ENCODE results near the gene SNRK. TPM values are rescaled to one million over a fixed set of nuclear protein-coding genes. Genes with fewer than 3 reads are reported as not detected.

SNRK gene
- total RNA-seq, 1 experiment from 2014 or later, result 12.7 TPM

DNA sequence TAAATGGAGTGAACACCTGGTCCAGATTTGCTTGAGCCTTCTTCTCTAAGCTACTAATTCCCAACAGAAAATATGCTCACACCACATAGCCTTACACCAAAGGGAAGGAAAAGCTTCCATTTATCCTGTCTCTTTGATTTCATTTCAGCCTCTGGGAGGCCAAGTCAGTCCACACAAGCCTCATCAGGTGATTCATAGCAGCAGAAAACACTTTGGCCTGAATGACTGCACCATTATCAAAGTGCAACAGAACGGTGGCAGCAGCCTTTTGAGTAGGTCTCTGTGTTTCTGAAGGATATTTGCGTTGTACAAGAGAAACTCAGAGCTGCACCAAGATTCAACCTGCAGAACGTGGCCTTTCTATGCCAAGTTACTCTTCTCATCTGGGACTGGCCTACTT is 46.6 kb upstream of the SNRK start:
- no peaks in the 10 kb centered on the region for H3K27me3 ChIP-seq (ENCODE audit: insufficient read depth, low read length)
- no peak for ATAC-seq
- H4K20me1 ChIP-seq (ENCODE audit: insufficient read depth), result no peaks in the 10 kb centered on the region
- no peak for DNase-seq (ENCODE audit: low read depth, low spot score)
- H3K36me3 ChIP-seq (ENCODE audit: control insufficient read depth in 1 of 2, insufficient read depth in 2 of 2, low read length in 2 of 2), result no peaks in the 10 kb centered on the region
- H2AFZ ChIP-seq (ENCODE audit: low read depth, low read length, poor library complexity, severe bottlenecking), result no peak overlapping the region
- no peak overlapping the region for H3K9ac ChIP-seq (ENCODE audit: low read length)
- H3K9me3 ChIP-seq (ENCODE audit: control insufficient read depth in 1 of 2, insufficient read depth in 1 of 2, low read depth in 1 of 2, low read length in 2 of 2), result no peaks in the 10 kb centered on the region
- H3K79me2 ChIP-seq (ENCODE audit: insufficient read depth, low read length), result no peaks in the 10 kb centered on the region
- no peak overlapping the region for H3K4me3 ChIP-seq (replicated peaks in 1 of 2; ENCODE audit: low read depth in 1 of 2, low read length in 2 of 2)
- BruUV-seq (replicated peaks), result no TSS peak
- CTCF ChIA-PET, result no interaction called here
- no peak for TF ChIP-seq SP1 (IDR thresholded peaks at IDR 0.05; ENCODE audit: low read depth)
- no peak for TF ChIP-seq SRF (IDR thresholded peaks at IDR 0.05; ENCODE audit: low read depth)
- no peak for TF ChIP-seq POLR2AphosphoS5 (IDR thresholded peaks at IDR 0.05; ENCODE audit: low read depth, low read length)
- TF ChIP-seq EGR1 (IDR thresholded peaks at IDR 0.05; ENCODE audit: low read depth), result no peak
- TF ChIP-seq TCF7L2 (IDR thresholded peaks at IDR 0.05; ENCODE audit: borderline replicate concordance, extremely low read depth, insufficient read depth, insufficient read length), result no peak
- TF ChIP-seq, protein P1, sequence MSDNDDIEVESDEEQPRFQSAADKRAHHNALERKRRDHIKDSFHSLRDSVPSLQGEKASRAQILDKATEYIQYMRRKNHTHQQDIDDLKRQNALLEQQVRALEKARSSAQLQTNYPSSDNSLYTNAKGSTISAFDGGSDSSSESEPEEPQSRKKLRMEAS (IDR thresholded peaks at IDR 0.05), result no peak
- no peak for TF ChIP-seq ZNF274 (IDR thresholded peaks at IDR 0.05; ENCODE audit: low read depth, low read length)
- no peak for TF ChIP-seq JUND (IDR thresholded peaks at IDR 0.05)
- TF ChIP-seq, protein P2, sequence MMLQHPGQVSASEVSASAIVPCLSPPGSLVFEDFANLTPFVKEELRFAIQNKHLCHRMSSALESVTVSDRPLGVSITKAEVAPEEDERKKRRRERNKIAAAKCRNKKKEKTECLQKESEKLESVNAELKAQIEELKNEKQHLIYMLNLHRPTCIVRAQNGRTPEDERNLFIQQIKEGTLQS (IDR thresholded peaks at IDR 0.05), result no peak
- no peaks in the 10 kb centered on the region for H3K9me2 ChIP-seq (ENCODE audit: insufficient read depth)
- RAD21 ChIA-PET (ENCODE audit: low non-redundant PET in 1 of 2, low total read pairs in 2 of 2, uncharacterized antibody in 2 of 2, unreplicated experiment in 2 of 2), result no interaction called here
- intact Hi-C loops (cut with micrococcal nuclease), result no loop called here
- H3K4me2 ChIP-seq (ENCODE audit: low read length), result no peak overlapping the region
- POLR2A ChIA-PET, result no interaction called here
- no peak overlapping the region for H3K27ac ChIP-seq (ENCODE audit: low read depth, low read length)
- H3K4me1 ChIP-seq (ENCODE audit: control insufficient read depth in 1 of 2, insufficient read depth in 2 of 2, low read length in 2 of 2), result no peaks in the 10 kb centered on the region

DNA sequence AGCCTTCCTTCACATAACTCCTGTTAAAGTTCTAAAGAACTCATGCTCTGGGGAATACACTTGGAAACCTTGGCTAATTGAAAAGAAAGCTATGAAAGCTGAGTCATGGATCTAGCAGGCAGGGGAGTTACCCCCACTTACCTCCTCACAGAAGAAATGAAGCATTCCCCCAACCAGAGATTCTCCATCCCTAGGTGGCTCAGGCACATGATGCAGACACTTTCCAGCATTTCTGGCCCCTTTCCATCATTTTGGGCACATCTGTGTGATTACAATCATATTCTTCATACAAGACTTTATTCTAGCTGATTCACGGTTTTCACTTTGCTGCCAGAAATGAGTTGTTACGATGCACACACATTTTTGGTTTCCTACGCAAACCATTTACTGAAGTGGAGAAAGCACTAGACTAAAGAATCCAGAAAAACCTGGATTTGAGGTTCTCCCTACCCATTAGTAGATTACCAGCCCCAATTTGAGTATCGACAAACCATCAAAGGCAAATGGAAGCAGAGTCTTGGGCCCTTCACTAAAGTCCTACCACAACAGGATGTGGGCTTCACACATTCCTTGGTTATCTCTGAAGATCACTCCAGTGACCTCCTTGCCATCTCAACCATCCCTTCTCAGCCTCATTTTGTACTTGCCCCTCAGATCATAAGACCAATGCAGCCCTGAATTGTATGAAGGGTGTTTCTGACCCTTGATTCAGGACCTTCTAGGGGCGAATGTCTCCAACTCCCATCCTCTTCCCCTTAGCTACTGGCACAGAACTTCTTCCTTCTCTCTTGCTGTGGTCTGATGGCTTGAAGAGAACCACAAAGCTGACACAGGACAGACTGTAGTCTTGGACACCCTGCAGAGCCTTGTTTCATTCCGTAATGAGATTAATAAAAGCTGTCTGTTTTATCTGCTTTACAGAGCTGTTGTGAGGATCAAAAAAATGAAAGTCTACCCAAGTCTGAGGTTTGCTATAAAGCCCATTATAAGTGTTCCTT is 42.5 kb upstream of the SNRK start:
- ChIA-PET RAD21 (ENCODE audit: low non-redundant PET in 1 of 2, low total read pairs in 2 of 2, uncharacterized antibody in 2 of 2, unreplicated experiment in 2 of 2) (no interaction called here), POLR2A (no interaction called here), CTCF (no interaction called here)
- intact Hi-C loops (cut with micrococcal nuclease), result no loop called here
- ATAC-seq, result no peak
- Histone ChIP-seq H3K79me2 (ENCODE audit: insufficient read depth, low read length) (no peaks in the 10 kb centered on the region), H3K36me3 (ENCODE audit: control insufficient read depth in 1 of 2, insufficient read depth in 2 of 2, low read length in 2 of 2) (no peaks in the 10 kb centered on the region), H3K4me3 (replicated peaks in 1 of 2; ENCODE audit: low read depth in 1 of 2, low read length in 2 of 2) (no peak overlapping the region), H3K4me2 (ENCODE audit: low read length) (no peak overlapping the region), H3K4me1 (ENCODE audit: control insufficient read depth in 1 of 2, insufficient read depth in 2 of 2, low read length in 2 of 2) (no peaks in the 10 kb centered on the region), H3K27me3 (ENCODE audit: insufficient read depth, low read length) (peaks cover 9% of the 10 kb centered on the region; the same call in 1 of the 2 replicates), H3K9ac (ENCODE audit: low read length) (no peak overlapping the region), H2AFZ (ENCODE audit: low read depth, low read length, poor library complexity, severe bottlenecking) (no peak overlapping the region), H3K27ac (ENCODE audit: low read depth, low read length) (no peak overlapping the region), H3K9me2 (ENCODE audit: insufficient read depth) (no peaks in the 10 kb centered on the region), H4K20me1 (ENCODE audit: insufficient read depth) (no peaks in the 10 kb centered on the region), H3K9me3 (ENCODE audit: control insufficient read depth in 1 of 2, insufficient read depth in 1 of 2, low read depth in 1 of 2, low read length in 2 of 2) (no peaks in the 10 kb centered on the region)
- no TSS peak for BruUV-seq (replicated peaks)
- no peak for DNase-seq (ENCODE audit: low read depth, low spot score)
- TF ChIP-seq CEBPB (IDR thresholded peaks at IDR 0.05; ENCODE audit: low read depth), result no peak
- TF ChIP-seq, protein P3, sequence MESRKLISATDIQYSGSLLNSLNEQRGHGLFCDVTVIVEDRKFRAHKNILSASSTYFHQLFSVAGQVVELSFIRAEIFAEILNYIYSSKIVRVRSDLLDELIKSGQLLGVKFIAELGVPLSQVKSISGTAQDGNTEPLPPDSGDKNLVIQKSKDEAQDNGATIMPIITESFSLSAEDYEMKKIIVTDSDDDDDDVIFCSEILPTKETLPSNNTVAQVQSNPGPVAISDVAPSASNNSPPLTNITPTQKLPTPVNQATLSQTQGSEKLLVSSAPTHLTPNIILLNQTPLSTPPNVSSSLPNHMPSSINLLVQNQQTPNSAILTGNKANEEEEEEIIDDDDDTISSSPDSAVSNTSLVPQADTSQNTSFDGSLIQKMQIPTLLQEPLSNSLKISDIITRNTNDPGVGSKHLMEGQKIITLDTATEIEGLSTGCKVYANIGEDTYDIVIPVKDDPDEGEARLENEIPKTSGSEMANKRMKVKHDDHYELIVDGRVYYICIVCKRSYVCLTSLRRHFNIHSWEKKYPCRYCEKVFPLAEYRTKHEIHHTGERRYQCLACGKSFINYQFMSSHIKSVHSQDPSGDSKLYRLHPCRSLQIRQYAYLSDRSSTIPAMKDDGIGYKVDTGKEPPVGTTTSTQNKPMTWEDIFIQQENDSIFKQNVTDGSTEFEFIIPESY (IDR thresholded peaks at IDR 0.05; ENCODE audit: extremely low read depth, insufficient replicate concordance, low read length), result no peak
- no peak for TF ChIP-seq EGR1 (IDR thresholded peaks at IDR 0.05; ENCODE audit: low read depth)
- TF ChIP-seq ZNF274 (IDR thresholded peaks at IDR 0.05; ENCODE audit: low read depth, low read length), result no peak
- no peak for TF ChIP-seq ZFX (IDR thresholded peaks at IDR 0.05)
- no peak for TF ChIP-seq POLR2A (IDR thresholded peaks at IDR 0.05; ENCODE audit: borderline replicate concordance, extremely low read depth, insufficient read depth, insufficient read length)
- TF ChIP-seq CBX3 (IDR thresholded peaks at IDR 0.05; ENCODE audit: low read depth), result no peak
- TF ChIP-seq, protein P4, sequence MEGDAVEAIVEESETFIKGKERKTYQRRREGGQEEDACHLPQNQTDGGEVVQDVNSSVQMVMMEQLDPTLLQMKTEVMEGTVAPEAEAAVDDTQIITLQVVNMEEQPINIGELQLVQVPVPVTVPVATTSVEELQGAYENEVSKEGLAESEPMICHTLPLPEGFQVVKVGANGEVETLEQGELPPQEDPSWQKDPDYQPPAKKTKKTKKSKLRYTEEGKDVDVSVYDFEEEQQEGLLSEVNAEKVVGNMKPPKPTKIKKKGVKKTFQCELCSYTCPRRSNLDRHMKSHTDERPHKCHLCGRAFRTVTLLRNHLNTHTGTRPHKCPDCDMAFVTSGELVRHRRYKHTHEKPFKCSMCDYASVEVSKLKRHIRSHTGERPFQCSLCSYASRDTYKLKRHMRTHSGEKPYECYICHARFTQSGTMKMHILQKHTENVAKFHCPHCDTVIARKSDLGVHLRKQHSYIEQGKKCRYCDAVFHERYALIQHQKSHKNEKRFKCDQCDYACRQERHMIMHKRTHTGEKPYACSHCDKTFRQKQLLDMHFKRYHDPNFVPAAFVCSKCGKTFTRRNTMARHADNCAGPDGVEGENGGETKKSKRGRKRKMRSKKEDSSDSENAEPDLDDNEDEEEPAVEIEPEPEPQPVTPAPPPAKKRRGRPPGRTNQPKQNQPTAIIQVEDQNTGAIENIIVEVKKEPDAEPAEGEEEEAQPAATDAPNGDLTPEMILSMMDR (IDR thresholded peaks at IDR 0.05 in 2 of 3, conservative IDR thresholded peaks at IDR 0.05 in 1 of 3; ENCODE audit: borderline replicate concordance in 1 of 3, insufficient read depth in 1 of 3, low read depth in 2 of 3, low read length in 2 of 3), result no peak
- no peak for TF ChIP-seq JUND (IDR thresholded peaks at IDR 0.05)
- TF ChIP-seq SRF (IDR thresholded peaks at IDR 0.05; ENCODE audit: low read depth), result no peak
- no peak for TF ChIP-seq POLR2AphosphoS5 (IDR thresholded peaks at IDR 0.05; ENCODE audit: low read depth, low read length)

Measured in HCT116 (cell line).